Panc1 (cell line): Measurements from ENCODE around the gene FAM98B. TPM values are rescaled to one million over a fixed set of nuclear protein-coding genes. Genes with fewer than 3 reads are reported as not detected.

Source experiments
- ATAC-seq: fragments of 200-7000 bp; cut with Tn5 transposase; 2 replicates; pipeline ENCODE4 v1.9.1; 2020; ENCODE audit warnings: mild to moderate bottlenecking, moderate library complexity
- BruUV-seq: library from RNA; stranded (reverse); fragments of 400-500 nt; replicated peaks from 2 replicates; lab custom pipeline; 2021; lab: Mats Ljungman, UMichigan
- CTCF ChIA-PET: fragments of 300-600 bp; sonication (Branson Sonifier 250); formaldehyde crosslinking; loops from one replicate; lab custom pipeline; 2022; ENCODE audit warnings: antibody characterized with exemption; lab: Charles Lee
- POLR2A ChIA-PET: fragments of 300-600 bp; sonication (Branson Sonifier 250); formaldehyde crosslinking; loops from one replicate; lab custom pipeline; 2022; ENCODE audit warnings: antibody characterized with exemption; lab: Charles Lee
- DNase-seq: peaks from one replicate; pipeline ENCODE4 v3.0.0-alpha.2; 2010; ENCODE audit warnings: low read depth, low spot score
- H3K27ac ChIP-seq: 2 replicates; pipeline ENCODE4 v1.5.1; 2011; ENCODE audit warnings: mild to moderate bottlenecking, low read length, inconsistent platforms
- H3K27me3 ChIP-seq: fragments of 200-500 bp; sonication (Bioruptor generic); 2 replicates; pipeline ENCODE4 v1.6.0; 2014; ENCODE audit warnings: low read length, inconsistent platforms; ENCODE audit not compliant: control insufficient read depth, insufficient read depth
- H3K36me3 ChIP-seq: fragments of 200-500 bp; sonication (Bioruptor generic); 2 replicates; pipeline ENCODE4 v1.5.1; 2014; ENCODE audit warnings: inconsistent platforms, mild to moderate bottlenecking, low read length, moderate library complexity; ENCODE audit not compliant: control insufficient read depth, insufficient read depth
- H3K4me1 ChIP-seq: 2 replicates; pipeline ENCODE4 v1.5.1; 2011; ENCODE audit warnings: inconsistent platforms, mild to moderate bottlenecking, low read length, moderate library complexity; ENCODE audit not compliant: control insufficient read depth, insufficient read depth
- H3K4me3 ChIP-seq, 2 experiments: 2 replicates each; pipeline ENCODE4 v1.5.1; 2011 to 2012; ENCODE audit warnings: low read depth in 2 of 2, low read length in 2 of 2, mild to moderate bottlenecking in 2 of 2, inconsistent platforms in 1 of 2, moderate library complexity in 1 of 2
- H3K9me3 ChIP-seq: fragments of 200-500 bp; sonication (Bioruptor generic); 2 replicates; pipeline ENCODE4 v1.5.1; 2014; ENCODE audit warnings: low read depth, mild to moderate bottlenecking, inconsistent platforms, low read length, moderate library complexity; ENCODE audit not compliant: control insufficient read depth, insufficient read depth
- CTCF ChIP-seq: fragments of 450-650 bp; IDR thresholded peaks from 2 replicates; pipeline ENCODE4 v1.5.1; 2017; ENCODE audit warnings: mild to moderate bottlenecking
- POLR2AphosphoS5 ChIP-seq: IDR thresholded peaks from 2 replicates; pipeline ENCODE4 v1.6.1; 2012; ENCODE audit warnings: mild to moderate bottlenecking, low read depth, low read length, moderate library complexity
- REST ChIP-seq, 2 experiments: IDR thresholded peaks; 2 replicates each; pipeline ENCODE4 v1.6.1; 2011 to 2012; ENCODE audit warnings: low read depth in 2 of 2, control low read depth in 1 of 2, low read length in 1 of 2, mild to moderate bottlenecking in 1 of 2, moderate library complexity in 1 of 2; ENCODE audit not compliant: insufficient read depth in 1 of 2
- SIN3A ChIP-seq: IDR thresholded peaks from 2 replicates; pipeline ENCODE4 v1.6.1; 2012; ENCODE audit warnings: low read depth, mild to moderate bottlenecking, low read length, moderate library complexity, borderline replicate concordance; ENCODE audit not compliant: insufficient read depth
- TCF7L2 ChIP-seq: IDR thresholded peaks from 2 replicates; pipeline ENCODE4 v1.6.1; 2011; ENCODE audit warnings: mild to moderate bottlenecking, low read depth, low read length, inconsistent platforms
- in situ Hi-C: cut with HindIII; loops from 2 replicates; pipeline ENCODE4 v1.10.0; 2016; ENCODE audit warnings: low sequenced_read_pairs, low pct_unique_long_range_greater_than_20kb
- intact Hi-C: fragments of 100-400 bp; cut with micrococcal nuclease; formaldehyde crosslinking; loops from one replicate; pipeline ENCODE4 v1.10.0; 2022; ENCODE audit not compliant: unreplicated experiment
- total RNA-seq: library from RNA; stranded (reverse); gene quantifications from one replicate; pipeline ENCODE4 v1.2.1, GENCODE V29; 2021; ENCODE audit not compliant: unreplicated experiment

Gene FAM98B
- total RNA-seq, 1 experiment from 2014 or later = 32.5 TPM

- intact Hi-C loops (no loop called here), in situ Hi-C loops (no loop called here)
- no peaks in the 10 kb centered on the region for H3K36me3 ChIP-seq
- no peak overlapping the region for H3K27ac ChIP-seq
- ATAC-seq (no peak), DNase-seq (no peak)
- no TSS peak for BruUV-seq
- POLR2A ChIA-PET = no interaction called here
- H3K9me3 ChIP-seq = no peaks in the 10 kb centered on the region
- no peaks in the 10 kb centered on the region for H3K4me1 ChIP-seq
- no peaks in the 10 kb centered on the region; the same call in none of the 2 replicates for H3K27me3 ChIP-seq
- no peak overlapping the region for H3K4me3 ChIP-seq
- CTCF ChIA-PET = no interaction called here
- TF ChIP-seq POLR2AphosphoS5 (no peak), TCF7L2 (no peak), SIN3A (no peak), REST (IDR thresholded peaks at IDR 0.05; ENCODE audit: insufficient read depth in 1 of 2, low read depth in 2 of 2, low read length in 1 of 2) (no peak), CTCF (no peak)
These were observed 54.7 kb downstream of the FAM98B start for GRCh38 chr15:38508647-38509046.

- ChIA-PET POLR2A (no interaction called here), CTCF (no interaction called here)
- intact Hi-C loops (no loop called here), in situ Hi-C loops (no loop called here)
- Histone ChIP-seq H3K36me3 (no peaks in the 10 kb centered on the region), H3K4me1 (no peaks in the 10 kb centered on the region), H3K4me3 (no peak overlapping the region), H3K9me3 (no peaks in the 10 kb centered on the region), H3K27me3 (peaks cover 4% of the 10 kb centered on the region), H3K27ac (no peak overlapping the region)
- no peak for DNase-seq
- BruUV-seq = no TSS peak
- TF ChIP-seq TCF7L2 = no peak
- no peak for TF ChIP-seq CTCF
- ATAC-seq = no peak
These were observed 55.2 kb downstream of the FAM98B start for GRCh38 chr15:38509152-38509551.
